HG03342 (cell line): ENCODE results near the gene LUM.
A peak's percentile ranks its signal among the peaks of the same experiment; 100 is the strongest.
"Not testable (repeated sequence)": the region's sequence is repeated elsewhere in the genome, so short reads cannot be mapped to it uniquely, and the experiment has no call there.

Experiments used
- ATAC-seq: cut with Tn5 transposase; IDR thresholded peaks from one replicate; pipeline ENCODE4 v1.9.1; 2021; ENCODE audit warnings: mild to moderate bottlenecking, moderate library complexity; ENCODE audit not compliant: unreplicated experiment

LUM gene

DNA sequence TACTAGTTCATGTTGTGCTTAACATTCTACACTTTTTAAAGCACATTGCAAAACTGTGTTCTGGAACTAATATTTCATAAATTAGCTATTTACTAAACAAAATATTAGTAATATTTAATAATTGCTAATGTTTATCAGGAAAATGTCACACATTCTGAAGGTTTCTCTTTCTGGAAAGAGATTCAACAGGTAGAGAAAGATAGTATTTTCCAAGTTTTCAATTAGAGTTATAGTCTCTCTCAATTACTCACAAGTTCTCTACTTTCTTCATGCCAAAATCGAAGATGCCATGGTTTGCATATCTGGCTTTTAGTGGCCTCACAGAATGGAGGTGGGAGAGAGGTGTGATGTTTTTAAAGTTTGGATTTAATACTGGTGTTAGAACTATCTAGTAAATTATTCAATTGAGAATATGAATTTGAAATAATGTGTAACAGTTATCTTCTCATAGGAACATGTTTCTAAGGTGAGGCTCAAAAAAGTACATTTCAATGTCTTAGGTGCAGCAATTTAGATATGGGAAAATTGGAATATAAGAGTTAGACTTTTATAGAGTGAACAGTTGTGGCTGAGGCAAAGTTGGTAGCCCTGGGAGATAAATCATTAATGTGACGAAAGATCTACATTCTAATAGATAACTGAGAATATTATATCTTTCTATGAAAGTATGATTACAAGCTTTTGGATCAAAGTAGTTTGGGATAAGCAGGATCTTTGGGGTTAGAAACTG, 1.5 kb downstream of the LUM start:
- no peak for ATAC-seq

GRCh38 chr12:91109148-91109564, 2.1 kb downstream of the LUM start:
- peak; percentile 83 for ATAC-seq

DNA sequence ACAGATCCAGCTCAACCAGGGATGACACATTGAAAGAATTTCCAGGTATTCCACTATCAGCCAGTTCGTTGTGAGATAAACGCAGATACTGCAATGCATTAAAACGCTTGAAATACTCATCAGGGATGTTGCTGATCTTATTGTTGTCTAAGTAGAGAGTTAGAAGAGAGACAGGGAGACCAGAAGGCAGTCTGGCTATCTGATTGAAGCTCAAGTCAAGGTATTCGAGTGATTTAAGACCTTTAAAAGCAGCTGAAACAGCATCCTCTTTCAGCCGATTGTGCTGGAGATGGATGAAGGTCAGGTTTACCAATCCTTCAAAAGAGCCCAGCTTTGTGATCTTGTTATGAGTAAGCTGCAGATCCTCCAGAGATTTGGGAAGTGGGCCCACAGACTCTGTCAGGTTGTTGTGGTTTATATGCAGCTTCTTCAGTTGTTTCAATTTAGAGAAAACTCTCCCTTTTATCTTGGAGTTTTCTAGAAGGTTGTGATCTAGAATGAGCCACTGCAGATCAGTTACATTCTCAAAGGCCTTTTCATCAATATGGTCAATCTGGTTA, 3.0 kb downstream of the LUM start:
- no peak for ATAC-seq

DNA sequence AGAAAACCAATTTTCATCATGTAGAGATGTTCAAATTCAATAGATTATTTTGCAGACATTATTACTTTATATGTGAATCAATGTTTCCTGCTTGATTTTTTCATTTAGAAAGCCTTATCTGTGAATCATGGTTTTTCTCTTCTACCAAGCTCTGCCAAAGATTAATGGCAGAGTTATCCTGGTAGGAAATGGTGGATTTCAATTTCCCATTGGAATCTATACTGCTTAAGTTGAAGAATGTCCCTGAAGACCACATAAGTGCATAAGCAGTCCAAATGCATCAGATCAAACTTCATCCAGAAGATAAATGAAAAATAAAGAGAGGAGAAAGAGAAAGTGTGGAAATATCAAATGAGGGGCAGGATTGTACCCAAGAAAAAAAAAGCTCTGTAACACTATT, 5.0 kb downstream of the LUM start:
- no peak for ATAC-seq

DNA sequence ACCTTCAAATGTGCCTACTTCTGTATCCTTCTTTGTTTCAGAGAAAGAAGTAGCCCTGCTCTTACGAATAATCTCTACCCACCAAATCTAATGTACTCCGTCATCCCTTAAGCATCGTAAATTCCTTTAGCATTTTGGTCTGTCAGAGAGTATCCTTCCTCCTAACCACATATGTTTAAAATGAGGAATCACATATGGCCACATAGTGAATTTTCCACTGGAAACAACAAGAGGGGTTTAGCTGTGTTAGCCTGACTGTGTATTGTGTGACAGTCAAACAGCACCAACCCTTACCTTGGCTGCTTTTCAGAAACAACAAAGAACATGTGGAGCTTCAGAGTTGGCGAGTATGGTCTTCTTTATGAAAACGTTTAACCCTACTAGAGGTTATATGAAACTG, 5.5 kb downstream of the LUM start:
- no peak for ATAC-seq

DNA sequence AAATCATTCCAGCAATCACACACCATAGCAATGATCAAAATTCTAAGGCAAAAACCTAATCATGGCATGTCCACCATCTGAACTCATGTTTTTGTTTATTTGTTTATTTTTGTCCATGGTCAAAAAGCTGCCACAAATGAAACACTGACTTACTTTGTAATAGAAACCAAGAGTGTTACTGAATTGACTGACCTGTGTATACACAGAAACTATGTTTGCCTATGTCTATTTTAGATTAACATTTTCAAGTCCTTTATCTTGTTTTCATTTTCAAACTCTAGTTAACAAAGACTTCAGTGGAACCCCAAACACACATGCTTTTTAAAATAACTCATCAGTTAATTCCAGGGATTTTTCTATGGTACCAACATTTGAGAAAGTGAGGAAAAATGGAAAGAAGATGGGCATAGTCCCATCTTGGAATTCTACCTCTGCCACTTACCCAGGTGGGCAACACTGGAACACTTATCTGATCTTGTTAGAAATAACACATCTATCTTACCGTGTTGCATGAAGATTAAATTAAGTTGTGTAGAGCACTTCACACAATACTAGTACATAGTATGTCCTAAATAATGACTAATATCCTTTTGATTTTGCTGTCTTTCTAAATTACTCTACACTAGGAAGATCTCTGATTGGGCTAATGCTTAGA, 6.4 kb downstream of the LUM start:
- ATAC-seq, result peak; percentile 53

DNA sequence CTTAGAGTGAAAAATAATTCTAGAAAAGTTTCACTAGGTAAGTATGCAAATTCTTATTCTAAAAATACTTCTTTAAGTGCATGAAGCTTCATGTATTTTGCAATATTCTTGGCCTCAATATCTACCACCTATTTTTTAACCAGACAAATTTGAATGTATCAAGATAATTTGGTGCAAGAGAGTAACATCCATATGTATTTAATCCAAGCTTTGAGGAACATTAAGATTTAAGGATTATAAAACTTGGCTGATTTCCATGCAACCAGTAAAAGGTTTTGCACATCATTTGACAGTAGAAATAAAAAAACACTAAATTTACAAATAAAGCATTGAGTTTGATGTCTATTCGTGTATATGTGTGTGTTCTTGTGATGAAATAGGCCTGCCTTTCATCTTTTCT, 7.7 kb downstream of the LUM start:
- no peak for ATAC-seq

- no peak for ATAC-seq
Observed at GRCh38 chr12:91103101-91103500, 8.2 kb downstream of the LUM start.

- no peak for ATAC-seq
Observed at GRCh38 chr12:91100906-91101305, 10.4 kb downstream of the LUM start.

GRCh38 chr12:91099836-91100235, 11.5 kb downstream of the LUM start:
- ATAC-seq, result no peak

- ATAC-seq, result no peak
Observed at GRCh38 chr12:91099341-91099740, 12.0 kb downstream of the LUM start.

GRCh38 chr12:91098941-91099340, 12.4 kb downstream of the LUM start:
- ATAC-seq, result no peak

GRCh38 chr12:91098461-91098860, 12.8 kb downstream of the LUM start:
- no peak for ATAC-seq

- ATAC-seq, result no peak
Observed at GRCh38 chr12:91094957-91095356, 16.3 kb downstream of the LUM start.

DNA sequence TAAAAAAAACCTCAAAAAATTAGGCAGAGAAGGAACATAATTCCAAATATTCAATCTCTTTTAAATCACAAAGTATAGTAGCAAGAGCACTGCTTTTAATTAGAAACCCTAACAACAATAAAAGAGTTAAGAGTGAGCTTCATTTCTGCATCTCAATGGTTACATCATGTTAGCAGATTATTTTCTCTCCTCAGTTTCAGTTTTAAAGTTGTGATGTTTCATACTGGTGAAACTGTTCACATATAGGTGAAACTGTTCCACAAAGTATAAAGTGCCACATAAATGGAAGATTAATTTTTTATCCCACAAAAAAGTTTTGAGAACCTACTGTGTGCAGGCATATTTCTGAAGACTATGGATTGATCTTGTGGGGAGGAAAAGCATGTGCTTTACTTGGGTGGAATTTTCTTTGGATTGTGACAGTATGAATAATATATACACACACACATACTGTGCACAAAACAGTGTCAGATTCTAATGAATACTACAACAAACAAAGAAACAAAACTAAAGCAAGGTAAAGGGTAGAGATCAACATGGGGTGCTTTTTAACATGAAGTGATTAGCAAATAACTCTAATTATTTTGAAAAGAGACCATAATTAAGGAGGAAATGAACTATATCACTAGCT, 17.1 kb downstream of the LUM start:
- no peak for ATAC-seq

- no peak for ATAC-seq
Observed at GRCh38 chr12:91093341-91093740, 18.0 kb downstream of the LUM start.

DNA sequence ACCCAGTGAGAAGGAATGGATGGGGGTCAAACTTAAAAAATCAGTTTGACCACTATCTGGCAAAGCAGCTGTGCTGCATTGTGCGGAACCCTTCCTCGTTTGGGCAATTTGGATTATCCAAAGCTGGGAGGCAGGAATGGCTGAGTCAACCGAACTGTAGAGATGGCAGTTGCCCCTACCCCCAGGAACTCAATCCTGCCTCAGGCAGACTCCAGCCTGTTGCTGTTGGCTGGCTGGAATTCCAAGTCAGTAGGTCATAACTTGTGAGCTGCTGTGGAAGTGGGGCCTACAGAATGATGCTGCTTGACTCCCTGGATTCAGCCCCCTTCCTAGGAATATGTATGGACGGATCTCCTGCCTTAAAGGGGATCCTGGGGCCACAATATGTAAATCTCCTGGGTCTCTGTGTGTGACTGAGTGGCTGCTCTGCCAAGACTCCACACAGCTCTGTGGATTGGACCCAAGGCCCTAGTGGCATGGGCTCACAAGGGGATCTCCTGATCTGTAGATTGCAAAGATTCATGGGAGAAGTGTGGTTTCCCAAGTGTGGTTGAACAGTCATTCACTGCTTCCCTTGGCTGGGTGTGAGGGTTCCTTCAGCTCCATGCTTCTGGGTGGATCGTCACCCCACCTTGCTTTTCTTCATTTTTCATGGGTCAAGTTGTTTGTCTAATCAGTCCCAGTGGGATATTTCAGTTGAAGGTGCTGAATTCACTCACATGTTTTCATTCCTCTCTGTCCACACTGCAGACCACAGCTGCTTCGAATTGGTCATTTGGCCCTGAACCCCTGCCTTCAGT, 19.2 kb downstream of the LUM start:
- ATAC-seq, result no peak

- not testable (repeated sequence) for ATAC-seq
Observed at GRCh38 chr12:91089953-91090352, 21.3 kb downstream of the LUM start.

- ATAC-seq, result no peak
Observed at GRCh38 chr12:91080041-91080440, 31.3 kb downstream of the LUM start.

GRCh38 chr12:91078501-91078900, 32.8 kb downstream of the LUM start:
- no peak for ATAC-seq
